Amniotic epithelial cell (primary cell): ENCODE data around the gene C10orf71.

ENCODE experiments used
- DNase-seq: peaks from one replicate; pipeline ENCODE4 v3.0.0-alpha.2; 2010; ENCODE audit warnings: low read depth

Gene C10orf71

GRCh38 chr10:49314806-49315205 is 15.8 kb downstream of the C10orf71 start:
- DNase-seq: no peak

- no peak for DNase-seq
These were observed 19.1 kb downstream of the C10orf71 start for GRCh38 chr10:49318028-49318427.

GRCh38 chr10:49318755-49319154 is 19.8 kb downstream of the C10orf71 start:
- no peak for DNase-seq

- no peak for DNase-seq
These were observed 20.2 kb downstream of the C10orf71 start for GRCh38 chr10:49319206-49319605.

- no peak for DNase-seq
These were observed 21.2 kb downstream of the C10orf71 start for GRCh38 chr10:49320191-49320590.

GRCh38 chr10:49321021-49321420 is 22.1 kb downstream of the C10orf71 start:
- no peak for DNase-seq

GRCh38 chr10:49322371-49323170 is 23.6 kb downstream of the C10orf71 start:
- DNase-seq: no peak

- DNase-seq: no peak
These were observed 24.4 kb downstream of the C10orf71 start for GRCh38 chr10:49323171-49323895.

GRCh38 chr10:49323896-49324270 is 24.9 kb downstream of the C10orf71 start:
- DNase-seq: no peak

- no peak for DNase-seq
These were observed 25.7 kb downstream of the C10orf71 start for GRCh38 chr10:49324711-49325110.

GRCh38 chr10:49325131-49325915 is 26.4 kb downstream of the C10orf71 start:
- no peak for DNase-seq

GRCh38 chr10:49325916-49326783 is 27.2 kb downstream of the C10orf71 start:
- no peak for DNase-seq

GRCh38 chr10:49327036-49327813 is 28.3 kb downstream of the C10orf71 start:
- DNase-seq: no peak

- DNase-seq: no peak
These were observed 29.6 kb downstream of the C10orf71 start for GRCh38 chr10:49328401-49329145.

GRCh38 chr10:49329146-49329505 is 30.2 kb downstream of the C10orf71 start:
- DNase-seq: no peak

GRCh38 chr10:49330127-49330665 is 31.2 kb downstream of the C10orf71 start:
- no peak for DNase-seq

GRCh38 chr10:49331431-49331830 is 32.5 kb downstream of the C10orf71 start:
- no peak for DNase-seq

GRCh38 chr10:49332333-49332732 is 33.4 kb downstream of the C10orf71 start:
- DNase-seq: no peak

- no peak for DNase-seq
These were observed 33.8 kb downstream of the C10orf71 start for GRCh38 chr10:49332768-49333167.

GRCh38 chr10:49333192-49333591 is 34.2 kb downstream of the C10orf71 start:
- no peak for DNase-seq
